ENCODE measurements around the gene METTL9.
"Not testable (repeated sequence)": the region's sequence is repeated elsewhere in the genome, so short reads cannot be mapped to it uniquely, and the experiment has no call there.

METTL9 gene

DNA sequence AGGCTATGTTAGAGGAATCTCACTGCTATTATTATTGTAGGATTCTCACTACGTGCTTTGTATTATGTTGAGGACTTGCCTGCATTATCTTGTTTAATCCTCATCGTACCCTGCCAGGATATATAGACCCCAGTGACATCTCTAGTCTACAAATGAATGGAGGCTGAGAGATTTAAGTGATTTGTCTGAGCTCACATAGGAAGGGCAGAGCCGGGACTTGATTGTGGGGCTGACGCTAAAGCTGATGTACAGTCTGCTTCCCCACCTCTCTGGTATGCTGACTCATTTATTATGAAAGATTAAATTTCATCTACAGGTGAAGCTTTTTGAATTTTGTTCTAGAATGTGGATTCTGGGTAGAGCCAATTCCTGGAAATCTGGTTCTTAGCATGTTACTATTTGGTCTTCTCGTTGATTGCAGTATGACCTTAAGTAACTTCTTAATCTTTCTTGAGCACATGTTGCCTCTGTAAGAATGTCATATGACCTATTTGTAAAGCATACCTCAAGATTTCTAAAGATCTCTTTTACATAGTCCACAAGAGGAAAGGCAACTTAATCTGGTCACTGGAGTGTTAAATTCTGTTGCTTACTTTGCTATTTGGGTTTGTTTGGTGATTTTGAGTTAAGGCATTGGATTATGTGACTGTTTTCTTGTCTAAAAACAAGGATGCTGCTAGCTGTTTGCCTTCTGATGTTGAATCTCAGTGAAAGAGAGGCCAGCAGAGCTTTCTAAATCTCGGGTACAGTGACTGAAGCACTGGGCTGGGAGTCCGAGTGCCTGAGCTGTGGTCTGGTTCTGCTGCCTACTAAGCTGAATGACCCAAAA, 12.4 kb downstream of the METTL9 start:
- no peak for DNase-seq

- no peak for DNase-seq
Observed at GRCh38 chr16:21613361-21613760, 14.0 kb downstream of the METTL9 start.

DNA sequence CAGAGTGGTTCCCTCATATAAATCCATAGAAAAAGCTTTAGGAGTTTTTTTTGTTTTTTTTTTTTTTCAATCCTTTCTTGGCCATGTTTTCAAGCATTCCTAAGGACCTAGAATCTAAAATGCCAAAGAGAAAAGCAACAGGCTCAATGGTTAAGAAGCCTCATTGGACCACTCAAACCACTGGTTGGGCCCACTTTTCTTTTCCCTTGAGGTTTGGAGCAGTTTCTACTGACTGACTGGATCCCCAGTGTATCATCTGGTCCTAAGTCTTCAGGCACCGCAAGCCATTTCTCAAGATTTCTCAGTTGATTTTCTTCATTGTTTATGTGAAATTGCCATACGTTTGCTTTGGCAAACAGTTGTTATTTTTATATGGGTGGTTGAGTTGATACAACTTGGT, 14.4 kb downstream of the METTL9 start:
- DNase-seq, result no peak

GRCh38 chr16:21614896-21615295, 15.5 kb downstream of the METTL9 start:
- DNase-seq, result no peak

DNA sequence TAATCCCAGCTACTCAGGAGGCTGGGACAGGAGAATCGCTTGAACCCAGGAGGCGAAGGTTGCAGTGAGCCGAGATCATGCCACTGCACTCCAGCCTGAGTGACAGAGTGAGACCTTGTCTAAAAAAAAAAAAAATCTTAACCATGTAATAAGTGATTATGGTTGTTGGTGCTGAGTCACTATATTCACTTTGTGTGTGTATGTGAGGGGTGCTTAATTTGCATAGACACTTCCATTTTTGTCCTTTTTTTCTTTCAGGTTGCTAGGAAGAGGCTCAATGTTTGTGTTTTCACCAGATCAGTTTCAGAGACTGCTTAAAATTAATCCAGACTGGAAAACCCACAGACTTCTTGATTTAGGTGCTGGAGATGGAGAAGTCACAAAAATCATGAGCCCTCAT, 18.2 kb downstream of the METTL9 start:
- no peak for DNase-seq

DNA sequence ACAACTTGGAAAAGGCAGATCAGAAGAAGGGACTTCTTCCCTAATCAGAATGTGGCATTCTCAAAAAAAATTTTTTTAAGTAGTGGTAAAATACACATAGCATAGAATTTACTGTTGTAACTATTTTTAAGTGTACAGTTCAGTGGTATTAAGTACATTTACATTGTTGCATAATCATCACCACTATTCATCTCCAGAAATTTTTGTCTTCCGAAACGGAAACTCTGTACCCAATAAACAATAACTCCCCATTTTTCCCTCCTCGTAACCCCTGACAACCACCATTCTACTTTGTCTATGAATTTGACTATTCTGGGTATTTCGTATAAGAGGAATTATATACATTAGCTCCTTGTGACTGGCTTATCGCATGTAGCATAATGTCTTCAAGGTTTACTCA, 18.9 kb downstream of the METTL9 start:
- DNase-seq, result no peak

- DNase-seq, result no peak
Observed at GRCh38 chr16:21619765-21620425, 20.5 kb downstream of the METTL9 start.

DNA sequence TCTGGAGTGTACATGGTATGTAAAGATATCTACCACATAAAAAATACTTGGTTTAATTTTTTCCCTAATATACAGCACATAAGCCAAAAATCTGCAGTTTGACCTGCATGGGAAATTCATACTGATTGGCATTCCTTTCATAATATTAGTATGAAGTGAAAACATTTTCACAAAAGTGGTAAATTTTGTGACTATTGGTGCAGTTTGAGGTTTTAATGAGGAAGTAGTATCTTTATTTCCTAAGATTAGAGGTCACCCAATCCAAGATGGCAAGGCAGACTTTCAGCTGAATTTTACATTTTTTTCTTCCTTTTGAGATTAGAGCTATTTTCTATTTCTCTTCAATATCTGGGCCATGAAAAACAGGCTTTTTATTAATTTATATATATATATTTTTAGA, 21.2 kb downstream of the METTL9 start:
- DNase-seq, result no peak

- no peak for DNase-seq
Observed at GRCh38 chr16:21622545-21622944, 23.2 kb downstream of the METTL9 start.

DNA sequence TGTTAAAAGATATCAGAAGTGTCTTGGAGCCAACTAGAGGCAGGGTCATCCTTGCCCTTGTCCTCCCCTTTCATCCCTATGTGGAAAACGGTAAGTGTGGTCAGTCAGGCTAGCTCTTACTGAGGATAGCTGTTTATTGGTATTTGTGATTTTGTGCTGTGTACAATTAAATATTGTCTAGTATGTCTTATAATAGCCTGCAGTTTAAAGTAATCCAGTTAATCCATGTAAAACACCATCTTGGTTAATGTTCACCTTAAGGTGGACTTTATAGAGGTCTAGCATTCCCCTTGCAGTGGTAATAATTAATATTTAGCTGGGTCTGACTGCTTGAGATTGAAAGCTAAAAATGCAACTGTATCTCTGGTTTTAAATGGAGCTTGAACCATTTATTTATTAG, 25.6 kb downstream of the METTL9 start:
- DNase-seq, result no peak

DNA sequence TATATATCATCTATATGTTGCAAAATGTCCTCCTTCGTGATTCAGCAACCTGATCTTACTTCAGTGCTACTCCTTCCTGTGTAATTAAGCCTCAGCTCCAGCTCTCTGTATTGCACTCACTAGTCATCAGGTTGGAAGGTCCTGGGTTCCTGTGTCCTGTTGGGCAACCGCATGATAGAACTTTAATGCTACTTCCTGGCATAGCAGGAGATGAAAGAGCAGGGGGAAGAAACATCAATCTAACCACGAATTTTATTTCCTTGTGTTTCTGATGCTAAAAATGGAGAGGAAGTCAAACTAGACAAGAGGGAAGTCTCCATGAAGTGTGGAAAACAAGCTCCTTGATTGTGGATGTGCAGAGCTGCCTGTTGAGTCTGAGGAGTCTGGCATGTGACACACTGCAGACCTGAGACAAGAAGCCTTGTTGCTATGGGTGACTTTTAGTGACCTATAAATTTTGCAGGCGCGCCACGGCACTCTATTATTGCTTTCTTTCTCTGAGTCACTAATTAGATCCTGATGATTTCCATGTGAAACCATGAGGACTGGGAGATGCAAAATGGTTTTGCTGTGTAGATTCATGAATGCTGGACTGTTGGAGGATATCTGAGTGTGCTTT, 27.4 kb downstream of the METTL9 start:
- DNase-seq, result no peak

GRCh38 chr16:21628121-21628726, 28.8 kb downstream of the METTL9 start:
- no peak for DNase-seq

GRCh38 chr16:21628772-21629171, 29.4 kb downstream of the METTL9 start:
- no peak for DNase-seq

GRCh38 chr16:21629616-21630539, 30.5 kb downstream of the METTL9 start:
- DNase-seq, result not testable (repeated sequence)

- not testable (repeated sequence) for DNase-seq
Observed at GRCh38 chr16:21630866-21631265, 31.5 kb downstream of the METTL9 start.

GRCh38 chr16:21631376-21631775, 32.0 kb downstream of the METTL9 start:
- DNase-seq, result not testable (repeated sequence)

DNA sequence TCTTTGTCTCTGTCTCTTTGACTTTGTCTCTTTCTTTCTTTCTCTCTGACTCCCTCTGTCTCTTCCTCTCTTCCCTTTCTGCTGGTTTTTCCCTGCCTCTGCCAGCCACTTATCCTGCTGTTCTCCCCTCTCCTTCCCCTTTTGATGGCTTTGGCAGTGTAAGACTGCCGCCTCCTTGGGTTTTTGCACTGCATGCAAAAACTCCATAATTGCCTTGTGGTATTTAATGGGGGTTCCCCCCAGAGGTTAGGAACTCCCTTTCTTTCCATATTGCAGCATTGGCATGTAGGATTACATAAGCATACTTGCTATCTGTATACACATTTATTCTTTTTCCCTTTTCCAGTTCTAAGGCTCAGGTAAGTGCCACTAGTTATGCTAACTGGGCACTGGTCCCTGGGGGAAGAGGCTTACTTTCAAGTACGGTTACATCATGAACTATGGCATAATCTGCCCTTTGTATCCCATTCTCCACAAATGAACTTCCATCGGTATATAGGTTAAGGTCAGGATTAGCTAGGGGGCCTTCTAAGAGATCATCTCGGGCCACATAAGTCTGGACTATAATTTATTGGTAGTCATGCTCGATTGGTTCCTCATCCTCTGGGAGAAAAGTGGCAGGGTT, 32.7 kb downstream of the METTL9 start:
- DNase-seq, result not testable (repeated sequence)

- no peak for DNase-seq
Observed at GRCh38 chr16:21634216-21634615, 34.8 kb downstream of the METTL9 start.

DNA sequence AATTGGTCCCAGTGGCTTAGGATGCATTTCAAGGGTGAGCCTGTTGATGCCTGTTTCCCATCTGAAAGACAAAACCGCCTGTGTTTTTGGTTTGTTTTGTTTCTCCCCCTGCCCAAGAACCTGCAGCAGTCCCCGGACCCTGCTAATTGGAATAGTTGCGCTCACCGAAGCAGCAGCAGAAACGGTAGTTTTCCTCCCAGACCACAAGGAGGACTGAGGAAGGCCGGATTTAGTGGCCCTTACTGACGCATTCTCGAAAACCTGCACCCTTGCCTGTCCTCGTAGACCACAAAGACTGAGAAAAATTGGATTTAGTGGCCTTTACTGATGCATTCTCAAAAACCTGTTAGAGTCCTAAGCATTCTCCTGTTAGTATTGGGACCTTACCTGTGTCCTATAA, 36.3 kb downstream of the METTL9 start:
- not testable (repeated sequence) for DNase-seq

DNA sequence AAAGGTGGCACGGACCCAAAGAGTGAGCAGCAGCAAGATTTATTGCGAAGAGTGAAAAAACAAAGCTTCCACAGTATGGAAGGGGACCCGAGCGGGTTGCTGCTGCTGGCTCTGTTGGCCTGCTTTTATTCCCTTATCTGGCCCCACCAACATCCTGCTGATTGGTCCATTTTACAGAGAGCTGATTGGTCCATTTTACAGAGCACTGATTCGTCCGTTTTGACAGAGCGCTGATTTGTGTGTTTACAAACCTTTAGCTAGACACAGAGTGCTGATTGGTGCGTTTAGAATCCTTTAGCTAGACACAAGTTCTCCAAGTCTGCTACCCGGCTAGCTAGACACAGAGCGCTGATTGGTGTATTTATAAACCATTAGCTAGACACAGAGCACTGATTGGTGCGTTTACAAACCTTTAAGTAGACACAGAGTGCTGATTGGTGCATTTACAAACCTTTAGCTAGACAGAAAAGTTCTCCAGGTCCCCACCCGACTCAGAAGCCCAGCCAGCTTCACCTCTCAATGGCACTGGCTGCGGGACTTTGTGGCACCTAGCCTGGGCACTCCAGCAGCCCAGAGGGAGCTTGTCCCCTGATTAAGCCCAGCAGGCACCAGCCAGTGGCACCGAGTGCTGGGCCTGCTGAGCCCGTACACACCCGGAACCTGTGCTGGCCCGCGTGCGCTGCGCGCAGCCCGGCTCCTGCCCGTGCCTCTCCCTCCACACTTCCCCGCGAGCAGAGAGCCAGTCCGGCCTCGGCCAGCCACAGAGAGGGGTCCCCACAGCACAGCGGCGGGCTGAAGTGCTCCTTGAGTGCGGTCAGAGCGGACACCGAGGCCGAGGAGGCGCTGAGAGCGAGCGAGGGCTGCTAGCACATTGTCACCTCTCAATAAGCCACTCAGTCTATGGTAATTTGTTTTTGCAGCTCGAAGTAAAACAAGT, 37.9 kb downstream of the METTL9 start:
- no peak for DNase-seq

DNA sequence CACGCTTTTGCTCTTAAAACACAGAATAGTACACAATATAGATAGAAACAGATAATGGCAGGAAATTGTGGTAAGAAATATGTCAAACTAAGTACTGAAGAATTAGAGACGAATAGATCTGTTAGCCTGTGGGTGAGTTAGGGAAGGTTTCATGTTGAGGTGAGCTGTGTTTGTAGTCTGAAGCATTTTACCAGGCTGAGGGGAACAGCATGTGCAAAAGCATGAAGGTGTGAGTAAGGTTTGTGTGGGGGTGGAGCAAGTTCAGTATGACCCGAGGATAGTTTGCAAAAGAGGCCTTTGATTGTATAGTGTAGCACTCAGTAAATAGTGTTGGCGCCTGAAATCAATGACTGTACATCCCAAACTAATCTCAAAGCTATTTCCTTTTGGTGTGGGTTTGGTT, 39.2 kb downstream of the METTL9 start:
- no peak for DNase-seq

All from DMS 273 treated with DMSO at 0.1 percent for 48 hours (cell line).